ENCODE results near the gene BAG5. TPM values are rescaled to one million over a fixed set of nuclear protein-coding genes. Genes with fewer than 3 reads are reported as not detected.

The BAG5 gene
- total RNA-seq, 1 experiment from 2014 or later, result 76.5 TPM

- no peak overlapping the region for H3K4me3 ChIP-seq
- no peak for TF ChIP-seq EZH2 (IDR thresholded peaks at IDR 0.05; ENCODE audit: low read depth)
- TF ChIP-seq CTCF (conservative IDR thresholded peaks at IDR 0.05), result no peak
- DNase-seq, result no peak
- peaks cover 20% of the 10 kb centered on the region; the same call in 1 of the 2 replicates for H3K36me3 ChIP-seq (ENCODE audit: low read depth)
- H3F3A ChIP-seq (ENCODE audit: insufficient read depth, low read depth), result peaks cover 40% of the 10 kb centered on the region
- intact Hi-C loops (cut with micrococcal nuclease; ENCODE audit: unreplicated experiment), result no loop called here
- H4K20me1 ChIP-seq (ENCODE audit: insufficient read depth), result peaks cover 8% of the 10 kb centered on the region
- H3K27ac ChIP-seq, result no peak overlapping the region
- H3K9me3 ChIP-seq (ENCODE audit: insufficient read depth, low read depth), result no peaks in the 10 kb centered on the region
- no peaks in the 10 kb centered on the region for H3K27me3 ChIP-seq (ENCODE audit: insufficient read depth, low read depth)
- POLR2A ChIA-PET (ENCODE audit: unreplicated experiment), result no interaction called here
- CTCF ChIA-PET, result no interaction called here
- H3K9me2 ChIP-seq (ENCODE audit: insufficient read depth), result no peaks in the 10 kb centered on the region
- no peak overlapping the region for H3K4me2 ChIP-seq
- no TSS peak for BruUV-seq (replicated peaks)
- H2AFZ ChIP-seq, result no peak overlapping the region
- no peaks in the 10 kb centered on the region for H3K4me1 ChIP-seq (replicated peaks; ENCODE audit: insufficient read depth)
- no peaks in the 10 kb centered on the region for H3K79me2 ChIP-seq (ENCODE audit: low read depth)
Observed at GRCh38 chr14:103510724-103511693, 51.4 kb downstream of the BAG5 start.

GRCh38 chr14:103509864-103510723 is 52.4 kb downstream of the BAG5 start:
- Histone ChIP-seq H3K27ac (no peak overlapping the region), H3K79me2 (ENCODE audit: low read depth) (no peaks in the 10 kb centered on the region), H3K27me3 (ENCODE audit: insufficient read depth, low read depth) (no peaks in the 10 kb centered on the region), H3K9me2 (ENCODE audit: insufficient read depth) (no peaks in the 10 kb centered on the region), H3K9me3 (ENCODE audit: insufficient read depth, low read depth) (no peaks in the 10 kb centered on the region), H2AFZ (no peak overlapping the region), H3K4me3 (no peak overlapping the region), H4K20me1 (ENCODE audit: insufficient read depth) (peaks cover 8% of the 10 kb centered on the region), H3F3A (ENCODE audit: insufficient read depth, low read depth) (peaks cover 38% of the 10 kb centered on the region; the same call in 1 of the 2 replicates), H3K4me1 (replicated peaks; ENCODE audit: insufficient read depth) (no peaks in the 10 kb centered on the region), H3K36me3 (ENCODE audit: low read depth) (peaks cover 25% of the 10 kb centered on the region; the same call in 1 of the 2 replicates), H3K4me2 (no peak overlapping the region)
- DNase-seq, result no peak
- BruUV-seq (replicated peaks), result no TSS peak
- no peak for TF ChIP-seq EZH2 (IDR thresholded peaks at IDR 0.05; ENCODE audit: low read depth)
- intact Hi-C loops (cut with micrococcal nuclease; ENCODE audit: unreplicated experiment), result loop anchor here (10.0 kb wide), 1 partner anchor 145 kb away; no protein-coding TSS in a partner anchor
- ChIA-PET POLR2A (ENCODE audit: unreplicated experiment) (no interaction called here), CTCF (no interaction called here)

GRCh38 chr14:103508521-103509329 is 53.7 kb downstream of the BAG5 start:
- H3K79me2 ChIP-seq (ENCODE audit: low read depth), result no peaks in the 10 kb centered on the region
- H3K9me2 ChIP-seq (ENCODE audit: insufficient read depth), result no peaks in the 10 kb centered on the region
- no peak overlapping the region for H3K4me3 ChIP-seq
- peaks cover 34% of the 10 kb centered on the region for H3K36me3 ChIP-seq (ENCODE audit: low read depth)
- ChIA-PET POLR2A (ENCODE audit: unreplicated experiment) (no interaction called here), CTCF (interaction anchor here (0.6 kb wide), 2 partner anchors 33 to 1920 kb away, joined by 3 to 4 read pairs; no protein-coding TSS in a partner anchor)
- BruUV-seq (replicated peaks), result no TSS peak
- no peak for DNase-seq
- intact Hi-C loops (cut with micrococcal nuclease; ENCODE audit: unreplicated experiment), result loop anchor here (10.0 kb wide), 1 partner anchor 146 kb away; no protein-coding TSS in a partner anchor
- no peak overlapping the region for H3K27ac ChIP-seq
- H4K20me1 ChIP-seq (ENCODE audit: insufficient read depth), result peaks cover 8% of the 10 kb centered on the region
- no peak overlapping the region for H2AFZ ChIP-seq
- no peaks in the 10 kb centered on the region for H3K4me1 ChIP-seq (replicated peaks; ENCODE audit: insufficient read depth)
- H3K27me3 ChIP-seq (ENCODE audit: insufficient read depth, low read depth), result no peaks in the 10 kb centered on the region
- TF ChIP-seq EZH2 (IDR thresholded peaks at IDR 0.05; ENCODE audit: low read depth) (no peak), CTCF (conservative IDR thresholded peaks at IDR 0.05) (no peak)
- H3K9me3 ChIP-seq (ENCODE audit: insufficient read depth, low read depth), result no peaks in the 10 kb centered on the region
- peaks cover 39% of the 10 kb centered on the region for H3F3A ChIP-seq (ENCODE audit: insufficient read depth, low read depth)
- H3K4me2 ChIP-seq, result no peak overlapping the region
